ENCODE results near the gene TEKT2. TPM values are rescaled to one million over a fixed set of nuclear protein-coding genes. Genes with fewer than 3 reads are reported as not detected.
A peak's percentile ranks its signal among the peaks of the same experiment; 100 is the strongest.

The TEKT2 gene
- total RNA-seq, 2 experiments from 2014 or later, result 0.22 to 0.33 TPM

DNA sequence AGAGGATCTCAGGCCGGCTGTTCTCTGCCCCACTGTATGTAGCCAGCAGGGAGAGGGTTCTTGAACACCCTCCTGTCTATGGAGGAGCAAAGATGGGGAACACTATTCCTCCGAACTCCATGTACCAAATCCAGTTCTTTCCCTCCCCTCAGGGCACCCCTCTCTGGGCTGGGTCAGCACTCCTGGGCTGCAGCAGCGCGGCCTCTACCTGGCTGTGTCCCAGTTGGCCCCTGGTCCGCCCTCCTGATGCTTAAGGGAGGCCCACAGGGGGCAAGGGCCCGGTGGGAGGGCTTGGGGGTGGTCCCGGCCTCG is 4.3 kb downstream of the TEKT2 start:
- POLR2A ChIA-PET, result interaction anchor here (1.4 to 1.6 kb wide), 2 partner anchors 72 to 157 kb away, joined by 4 to 5 read pairs; partner anchors contain the start of gene AGO3
- Mint-ChIP-seq H3K4me3 (peak overlapping the region; percentile 93), H3K36me3 (ENCODE audit: low read depth) (peaks cover 33% of the 10 kb centered on the region), H3K9me3 (no peaks in the 10 kb centered on the region), H3K27ac (peak overlapping the region; percentile 86), H3K4me1 (ENCODE audit: low read depth) (peaks cover 23% of the 10 kb centered on the region), H3K27me3 (peaks cover 25% of the 10 kb centered on the region)
- CTCF ChIA-PET, result interaction anchor here (0.6 kb wide), 1 partner anchor 62 kb away, joined by 3 read pairs; no protein-coding TSS in a partner anchor
- peaks cover 0 to 16% of the 10 kb centered on the region in 2 experiments for H3K9me3 ChIP-seq (ENCODE audit: control insufficient read depth in 1 of 2, insufficient read depth in 1 of 2, low read length in 2 of 2)
- intact Hi-C loops (cut with DNase I, micrococcal nuclease), result loop anchor here in 1 of 2 experiments (1.0 to 10.0 kb wide), 7 partner anchors 61 to 1774 kb away; partner anchors contain the start of genes AGO1, STK40, THRAP3 and TRAPPC3
- H3K27ac ChIP-seq (ENCODE audit: low read depth in 1 of 2, low read length in 2 of 2), result no peak overlapping the region
- no peak for DNase-seq
- H3K36me3 ChIP-seq (ENCODE audit: insufficient read depth, low read length), result peaks cover 22% of the 10 kb centered on the region
- peaks cover 53% of the 10 kb centered on the region for H3K4me1 ChIP-seq (ENCODE audit: insufficient read depth, low read length)
- peak; percentile 16 for ATAC-seq (ENCODE audit: poor library complexity)
- H3K4me3 ChIP-seq (ENCODE audit: low read length), result peak overlapping the region; percentile 95
- TF ChIP-seq, protein P1, sequence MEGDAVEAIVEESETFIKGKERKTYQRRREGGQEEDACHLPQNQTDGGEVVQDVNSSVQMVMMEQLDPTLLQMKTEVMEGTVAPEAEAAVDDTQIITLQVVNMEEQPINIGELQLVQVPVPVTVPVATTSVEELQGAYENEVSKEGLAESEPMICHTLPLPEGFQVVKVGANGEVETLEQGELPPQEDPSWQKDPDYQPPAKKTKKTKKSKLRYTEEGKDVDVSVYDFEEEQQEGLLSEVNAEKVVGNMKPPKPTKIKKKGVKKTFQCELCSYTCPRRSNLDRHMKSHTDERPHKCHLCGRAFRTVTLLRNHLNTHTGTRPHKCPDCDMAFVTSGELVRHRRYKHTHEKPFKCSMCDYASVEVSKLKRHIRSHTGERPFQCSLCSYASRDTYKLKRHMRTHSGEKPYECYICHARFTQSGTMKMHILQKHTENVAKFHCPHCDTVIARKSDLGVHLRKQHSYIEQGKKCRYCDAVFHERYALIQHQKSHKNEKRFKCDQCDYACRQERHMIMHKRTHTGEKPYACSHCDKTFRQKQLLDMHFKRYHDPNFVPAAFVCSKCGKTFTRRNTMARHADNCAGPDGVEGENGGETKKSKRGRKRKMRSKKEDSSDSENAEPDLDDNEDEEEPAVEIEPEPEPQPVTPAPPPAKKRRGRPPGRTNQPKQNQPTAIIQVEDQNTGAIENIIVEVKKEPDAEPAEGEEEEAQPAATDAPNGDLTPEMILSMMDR (IDR thresholded peaks at IDR 0.05), result no peak
- H3K27me3 ChIP-seq (ENCODE audit: control insufficient read depth in 1 of 2, insufficient read depth in 2 of 2, low read length in 2 of 2), result peaks cover 18 to 20% of the 10 kb centered on the region in 2 experiments

- ChIA-PET CTCF (interaction anchor here (0.6 kb wide), 2 partner anchors 11 to 61 kb away, joined by 3 read pairs; no protein-coding TSS in a partner anchor), POLR2A (interaction anchor here (1.2 to 1.6 kb wide), 3 partner anchors 71 to 158 kb away, joined by 4 to 9 read pairs (median 5); partner anchors contain the start of genes AGO3 and THRAP3)
- peak within 1 kb of the TSS; percentile 95 for H3K4me3 ChIP-seq (ENCODE audit: low read length)
- H3K4me1 Mint-ChIP-seq (ENCODE audit: low read depth), result peaks cover 23% of the 10 kb centered on the region
- intact Hi-C loops (cut with DNase I, micrococcal nuclease), result loop anchor here in 1 of 2 experiments (1.0 to 10.0 kb wide), 7 partner anchors 61 to 1774 kb away; partner anchors contain the start of genes AGO1, STK40, THRAP3 and TRAPPC3
- H3K36me3 Mint-ChIP-seq (ENCODE audit: low read depth), result peaks cover 38% of the 10 kb centered on the region
- peaks cover 54% of the 10 kb centered on the region for H3K4me1 ChIP-seq (ENCODE audit: insufficient read depth, low read length)
- peak within 1 kb of the TSS; percentile 86 for H3K27ac Mint-ChIP-seq
- H3K27me3 ChIP-seq (ENCODE audit: control insufficient read depth in 1 of 2, insufficient read depth in 2 of 2, low read length in 2 of 2), result peaks cover 13 to 14% of the 10 kb centered on the region in 2 experiments
- peak; percentile 83 to 96 (median 88) for DNase-seq
- H3K36me3 ChIP-seq (ENCODE audit: insufficient read depth, low read length), result peaks cover 27% of the 10 kb centered on the region
- TF ChIP-seq, protein P1 (IDR thresholded peaks at IDR 0.05), result peak; percentile 96
- H3K27me3 Mint-ChIP-seq, result peaks cover 21% of the 10 kb centered on the region
- peaks cover 0 to 15% of the 10 kb centered on the region in 2 experiments for H3K9me3 ChIP-seq (ENCODE audit: control insufficient read depth in 1 of 2, insufficient read depth in 1 of 2, low read length in 2 of 2)
- peak within 1 kb of the TSS; percentile 93 for H3K4me3 Mint-ChIP-seq
- no peaks in the 10 kb centered on the region for H3K9me3 Mint-ChIP-seq
- peak; percentile 88 for ATAC-seq (ENCODE audit: poor library complexity)
- H3K27ac ChIP-seq (ENCODE audit: low read depth in 1 of 2, low read length in 2 of 2), result peak within 1 kb of the TSS; percentile 73 to 83
These were observed 4.9 kb downstream of the TEKT2 start, which contains the start of gene ADPRS for GRCh38 chr1:36088577-36089392. TSS of gene ADPRS (plus strand) at chr1:36088892. CDS start at chr1:36088905, 13 bp downstream.

- Mint-ChIP-seq H3K36me3 (ENCODE audit: low read depth) (peaks cover 46% of the 10 kb centered on the region), H3K27ac (peak overlapping the region; percentile 86), H3K4me1 (ENCODE audit: low read depth) (peaks cover 23% of the 10 kb centered on the region), H3K4me3 (peak overlapping the region; percentile 93), H3K27me3 (peaks cover 16% of the 10 kb centered on the region), H3K9me3 (no peaks in the 10 kb centered on the region)
- intact Hi-C loops (cut with DNase I, micrococcal nuclease), result loop anchor here in 1 of 2 experiments (2.0 to 10.0 kb wide), 6 partner anchors 85 to 1773 kb away; partner anchors contain the start of genes AGO1 and STK40
- H3K9me3 ChIP-seq (ENCODE audit: control insufficient read depth in 1 of 2, insufficient read depth in 1 of 2, low read length in 2 of 2), result peaks cover 0 to 7% of the 10 kb centered on the region in 2 experiments
- peaks cover 46% of the 10 kb centered on the region for H3K4me1 ChIP-seq (ENCODE audit: insufficient read depth, low read length)
- ATAC-seq (ENCODE audit: poor library complexity), result peak; percentile 4
- DNase-seq, result peak in 3 of 14 experiments; percentile 31 to 50 (median 43)
- peaks cover 7 to 12% of the 10 kb centered on the region in 2 experiments for H3K27me3 ChIP-seq (ENCODE audit: control insufficient read depth in 1 of 2, insufficient read depth in 2 of 2, low read length in 2 of 2)
- H3K36me3 ChIP-seq (ENCODE audit: insufficient read depth, low read length), result peaks cover 35% of the 10 kb centered on the region
- ChIA-PET POLR2A (interaction anchor here (1.2 to 1.6 kb wide), 3 partner anchors 71 to 159 kb away, joined by 4 to 9 read pairs (median 5); partner anchors contain the start of genes AGO3 and THRAP3), CTCF (interaction anchor here (0.6 kb wide), 1 partner anchor 11 kb away, joined by 3 read pairs; no protein-coding TSS in a partner anchor)
- TF ChIP-seq, protein P1 (IDR thresholded peaks at IDR 0.05), result no peak
- peak overlapping the region; percentile 73 to 83 for H3K27ac ChIP-seq (ENCODE audit: low read depth in 1 of 2, low read length in 2 of 2)
- H3K4me3 ChIP-seq (ENCODE audit: low read length), result peak overlapping the region; percentile 95
These were observed 5.7 kb downstream of the TEKT2 start for GRCh38 chr1:36089393-36090121.

Measured in CD4-positive, alpha-beta T cell (primary cell).